Cardiac fibroblast (primary cell): ENCODE results near the gene RAPGEF4.

Experiments used
- DNase-seq, 2 donors: peaks; one replicate each; pipeline versions ENCODE4 v3.0.0 to v3.0.0-alpha.2; 2010; ENCODE audit warnings: low read depth in 2 of 2
- H3K4me3 ChIP-seq, 2 donors: replicated peaks in 1 of 2; 1 replicate in 1 of 2; 2 replicates in 1 of 2; pipeline ENCODE4 v1.5.1; 2011; ENCODE audit warnings: low read depth in 2 of 2, low read length in 2 of 2, mild to moderate bottlenecking in 2 of 2, moderate library complexity in 1 of 2
- TF ChIP-seq, protein P1 (sequence below): IDR thresholded peaks from one replicate; pipeline ENCODE4 v1.5.1; 2011; ENCODE audit warnings: low read depth, mild to moderate bottlenecking, low read length, inconsistent platforms

Gene RAPGEF4

DNA sequence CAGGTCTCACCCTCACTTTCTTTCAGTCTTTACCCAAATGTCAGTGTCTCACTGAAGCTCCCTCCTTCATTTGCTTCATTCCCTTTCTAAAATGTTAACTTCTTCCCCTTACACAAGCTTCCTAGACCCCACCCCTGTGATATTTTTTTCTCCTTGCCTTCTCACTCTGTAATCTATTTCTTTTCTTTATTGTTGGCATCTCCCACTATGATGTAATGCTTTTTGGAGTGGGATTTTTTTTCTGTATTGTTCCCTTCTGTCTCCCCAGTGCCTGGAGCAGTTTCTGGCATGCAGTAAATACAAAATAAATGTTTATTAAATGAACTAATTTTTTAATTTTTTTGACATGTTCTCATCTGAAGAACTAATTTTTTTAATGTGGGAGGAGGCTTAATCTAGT lies 284.1 kb downstream of the RAPGEF4 start:
- TF ChIP-seq, protein P1, sequence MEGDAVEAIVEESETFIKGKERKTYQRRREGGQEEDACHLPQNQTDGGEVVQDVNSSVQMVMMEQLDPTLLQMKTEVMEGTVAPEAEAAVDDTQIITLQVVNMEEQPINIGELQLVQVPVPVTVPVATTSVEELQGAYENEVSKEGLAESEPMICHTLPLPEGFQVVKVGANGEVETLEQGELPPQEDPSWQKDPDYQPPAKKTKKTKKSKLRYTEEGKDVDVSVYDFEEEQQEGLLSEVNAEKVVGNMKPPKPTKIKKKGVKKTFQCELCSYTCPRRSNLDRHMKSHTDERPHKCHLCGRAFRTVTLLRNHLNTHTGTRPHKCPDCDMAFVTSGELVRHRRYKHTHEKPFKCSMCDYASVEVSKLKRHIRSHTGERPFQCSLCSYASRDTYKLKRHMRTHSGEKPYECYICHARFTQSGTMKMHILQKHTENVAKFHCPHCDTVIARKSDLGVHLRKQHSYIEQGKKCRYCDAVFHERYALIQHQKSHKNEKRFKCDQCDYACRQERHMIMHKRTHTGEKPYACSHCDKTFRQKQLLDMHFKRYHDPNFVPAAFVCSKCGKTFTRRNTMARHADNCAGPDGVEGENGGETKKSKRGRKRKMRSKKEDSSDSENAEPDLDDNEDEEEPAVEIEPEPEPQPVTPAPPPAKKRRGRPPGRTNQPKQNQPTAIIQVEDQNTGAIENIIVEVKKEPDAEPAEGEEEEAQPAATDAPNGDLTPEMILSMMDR, result no peak
- no peak for DNase-seq
- H3K4me3 ChIP-seq, result no peak overlapping the region

DNA sequence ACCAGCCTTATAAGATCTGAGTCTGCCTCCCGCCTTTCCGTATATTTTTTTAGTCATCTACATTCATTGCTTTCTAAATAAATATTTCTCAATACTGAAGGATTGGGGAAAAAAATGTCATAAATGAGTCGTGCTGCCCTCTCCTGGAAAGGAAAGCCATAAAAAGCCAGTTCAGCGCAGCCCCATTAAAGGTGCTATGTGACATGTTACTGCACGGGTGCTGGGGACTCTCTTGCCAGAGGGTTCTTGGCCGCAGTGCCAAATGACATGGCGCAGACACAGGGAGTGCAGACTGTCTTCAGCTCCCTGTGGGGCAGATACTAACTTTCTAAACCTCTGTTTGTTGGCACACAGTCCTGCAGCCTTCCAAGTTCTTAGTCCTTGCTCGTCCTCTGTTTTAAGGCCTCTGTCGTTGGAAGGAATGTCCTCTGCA lies 286.3 kb downstream of the RAPGEF4 start:
- TF ChIP-seq, protein P1, result peak; percentile 43
- no peak overlapping the region for H3K4me3 ChIP-seq
- DNase-seq, result peak; percentile 29 to 69

DNA sequence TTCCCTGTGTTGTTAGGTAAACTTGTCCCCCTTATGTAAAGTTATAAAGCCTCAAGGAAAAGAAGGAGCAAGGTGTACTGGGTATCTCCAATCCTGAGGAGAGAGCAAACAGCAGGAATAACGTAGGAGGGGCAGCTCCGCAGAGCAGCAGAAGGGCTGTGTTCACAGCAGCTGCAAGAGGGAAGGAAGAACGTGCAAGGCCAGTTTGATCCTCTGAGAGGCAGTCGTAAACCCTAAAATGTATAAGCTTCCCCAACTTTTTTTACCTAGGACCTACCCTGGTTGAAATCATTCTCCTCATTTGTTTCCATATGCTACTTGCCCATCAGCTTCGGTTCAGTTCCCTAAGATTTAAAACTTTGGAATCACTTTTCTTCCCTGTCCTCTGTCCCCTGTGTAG lies 288.1 kb downstream of the RAPGEF4 start:
- H3K4me3 ChIP-seq, result no peak overlapping the region
- TF ChIP-seq, protein P1, result no peak
- DNase-seq, result no peak

DNA sequence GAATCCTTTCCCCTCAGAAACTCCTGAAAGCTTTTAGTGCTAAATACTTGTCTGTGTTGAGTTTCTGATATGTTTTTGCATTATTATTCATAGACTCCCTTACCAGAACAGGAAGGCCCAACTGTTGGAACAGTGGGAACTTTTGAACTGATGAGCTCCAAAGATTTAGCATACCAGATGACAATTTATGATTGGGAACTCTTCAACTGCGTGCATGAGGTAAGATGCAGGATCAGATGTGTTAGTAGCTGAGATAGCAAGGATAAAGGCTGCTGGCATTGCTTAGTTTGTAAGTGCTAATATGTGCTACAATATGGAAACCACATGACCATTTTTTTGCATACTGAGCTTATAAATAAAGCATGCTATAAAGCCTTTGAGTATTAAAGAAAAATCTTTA lies 290.8 kb downstream of the RAPGEF4 start:
- H3K4me3 ChIP-seq, result no peak overlapping the region
- TF ChIP-seq, protein P1, result no peak
- DNase-seq, result no peak

DNA sequence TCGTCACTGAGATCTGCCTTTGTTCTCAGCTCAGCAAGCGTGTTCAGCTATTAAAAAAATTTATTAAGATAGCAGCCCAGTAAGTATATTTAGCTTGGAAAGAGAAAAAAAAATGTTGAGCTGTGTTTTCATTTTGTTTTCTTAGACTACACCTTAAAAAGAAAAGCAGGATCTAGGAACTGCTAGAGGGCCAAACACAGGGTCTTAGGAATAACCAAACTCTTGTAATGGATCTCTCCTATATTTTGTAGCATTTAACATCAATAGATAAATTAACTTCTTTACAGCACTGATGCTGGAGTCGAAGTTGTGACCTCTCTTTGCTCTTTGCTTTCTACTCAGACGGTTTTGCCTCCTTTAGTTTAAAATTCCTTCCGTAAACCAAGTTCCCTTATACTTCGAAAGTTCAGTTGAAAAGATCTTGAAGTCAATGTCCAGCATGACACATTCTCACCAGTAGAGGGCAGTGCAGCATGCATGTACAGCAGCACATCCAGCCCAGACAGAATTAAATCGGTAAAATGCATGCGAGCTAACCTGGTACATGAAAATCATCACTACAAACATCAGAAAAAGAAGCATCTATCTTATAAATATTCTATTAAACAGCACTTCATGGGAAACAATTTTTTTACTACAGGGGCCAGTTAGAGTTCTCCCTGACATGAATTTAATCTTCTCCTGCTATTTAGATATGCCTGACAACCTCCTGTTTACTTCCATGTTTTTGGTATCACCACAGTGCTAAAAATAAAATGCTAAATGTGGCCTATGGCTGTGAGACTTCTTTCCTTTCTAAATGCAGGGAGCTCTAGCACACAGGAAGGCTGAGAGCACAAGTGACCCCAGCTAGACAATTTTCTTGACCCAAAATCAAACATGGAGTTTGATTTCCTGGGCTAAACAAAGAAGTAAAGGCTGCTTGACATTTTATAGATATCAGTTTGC lies 291.8 kb downstream of the RAPGEF4 start:
- TF ChIP-seq, protein P1, result peak; percentile 84
- no peak overlapping the region for H3K4me3 ChIP-seq
- peak; percentile 94 to 96 for DNase-seq

DNA sequence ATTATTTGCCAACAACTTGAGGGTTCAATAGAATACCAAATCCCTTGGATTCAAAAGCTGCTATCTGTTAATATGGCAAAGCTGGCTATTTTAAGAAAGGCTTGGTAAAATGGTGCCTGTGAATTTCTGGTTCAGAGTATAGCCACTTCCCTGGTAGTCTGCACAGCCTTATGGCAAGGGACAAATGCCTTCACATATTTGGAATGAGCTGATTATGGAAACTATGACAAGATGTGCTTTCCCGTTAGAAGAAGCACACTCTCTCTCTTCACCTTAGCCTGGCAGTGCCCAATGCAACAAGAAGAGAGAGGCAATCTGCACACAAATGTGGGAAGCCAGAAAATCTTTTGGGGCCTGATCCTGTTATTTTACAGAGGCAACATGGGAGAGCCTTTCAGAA lies 292.5 kb downstream of the RAPGEF4 start:
- TF ChIP-seq, protein P1, result no peak
- H3K4me3 ChIP-seq, result no peak overlapping the region
- no peak for DNase-seq
